ENCODE data around the gene UCHL3. TPM values are rescaled to one million over a fixed set of nuclear protein-coding genes. Genes with fewer than 3 reads are reported as not detected.

UCHL3 gene
- total and polyA plus RNA-seq, 9 donors = 8.6 to 39.5 (median 13.0) TPM

DNA sequence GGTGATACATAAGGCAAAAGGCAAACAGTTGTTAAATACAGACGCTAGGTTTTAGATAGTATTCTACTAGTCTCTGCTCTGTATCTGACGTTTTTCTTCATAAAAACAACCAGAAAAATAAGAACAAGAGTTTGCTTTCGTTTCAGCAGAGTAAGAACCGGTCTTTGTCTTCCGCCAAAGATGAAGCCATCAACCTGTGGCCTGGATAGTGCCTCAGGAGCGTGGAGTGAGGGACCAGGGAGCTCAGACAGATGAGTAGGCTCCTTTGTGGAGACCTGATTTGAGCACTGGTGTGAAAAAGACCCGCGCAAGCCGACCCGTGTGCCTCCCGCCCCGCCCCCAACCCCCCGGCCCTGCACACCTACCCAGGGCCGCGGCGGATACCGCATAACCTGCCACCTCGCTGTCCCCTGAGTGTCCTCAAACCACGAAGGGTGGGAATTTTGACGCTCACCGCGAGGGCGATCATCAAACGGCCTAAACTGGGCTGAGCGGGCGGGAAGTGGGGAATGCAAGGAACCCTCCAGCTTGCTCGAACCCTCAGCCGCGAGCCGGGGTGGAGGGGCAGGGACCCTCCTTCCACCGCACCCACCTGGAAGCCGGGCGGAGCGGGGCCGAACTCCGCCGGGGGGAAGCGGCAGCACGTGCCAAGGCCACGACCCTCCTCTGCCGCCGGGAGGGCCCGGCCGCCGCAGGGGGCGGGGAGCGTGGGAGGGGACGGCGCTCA is 85.7 kb downstream of the UCHL3 start:
- intact Hi-C loops (cut with DNase I) = no loop called here
- Histone ChIP-seq H3K36me3 (no peaks in the 10 kb centered on the region), H3K9me3 (no peaks in the 10 kb centered on the region), H3K27ac (peak overlapping the region; percentile 55 to 90), H3K4me3 (peak overlapping the region; percentile 51), H3K27me3 (no peaks in the 10 kb centered on the region), H3K4me1 (ENCODE audit: insufficient read depth) (no peaks in the 10 kb centered on the region)
- peak in 4 of 5 donors; percentile 24 to 51 (median 38) for DNase-seq
- WGBS, 3 donors = 6 to 22% (median 9%) methylated on average over 32 to 49 of the region's 49 CpGs
- TF ChIP-seq, protein P1, sequence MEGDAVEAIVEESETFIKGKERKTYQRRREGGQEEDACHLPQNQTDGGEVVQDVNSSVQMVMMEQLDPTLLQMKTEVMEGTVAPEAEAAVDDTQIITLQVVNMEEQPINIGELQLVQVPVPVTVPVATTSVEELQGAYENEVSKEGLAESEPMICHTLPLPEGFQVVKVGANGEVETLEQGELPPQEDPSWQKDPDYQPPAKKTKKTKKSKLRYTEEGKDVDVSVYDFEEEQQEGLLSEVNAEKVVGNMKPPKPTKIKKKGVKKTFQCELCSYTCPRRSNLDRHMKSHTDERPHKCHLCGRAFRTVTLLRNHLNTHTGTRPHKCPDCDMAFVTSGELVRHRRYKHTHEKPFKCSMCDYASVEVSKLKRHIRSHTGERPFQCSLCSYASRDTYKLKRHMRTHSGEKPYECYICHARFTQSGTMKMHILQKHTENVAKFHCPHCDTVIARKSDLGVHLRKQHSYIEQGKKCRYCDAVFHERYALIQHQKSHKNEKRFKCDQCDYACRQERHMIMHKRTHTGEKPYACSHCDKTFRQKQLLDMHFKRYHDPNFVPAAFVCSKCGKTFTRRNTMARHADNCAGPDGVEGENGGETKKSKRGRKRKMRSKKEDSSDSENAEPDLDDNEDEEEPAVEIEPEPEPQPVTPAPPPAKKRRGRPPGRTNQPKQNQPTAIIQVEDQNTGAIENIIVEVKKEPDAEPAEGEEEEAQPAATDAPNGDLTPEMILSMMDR (IDR thresholded peaks at IDR 0.05) = peak in 1 of 3 donors; percentile 23
- no peak for TF ChIP-seq EP300 (IDR thresholded peaks at IDR 0.05)

DNA sequence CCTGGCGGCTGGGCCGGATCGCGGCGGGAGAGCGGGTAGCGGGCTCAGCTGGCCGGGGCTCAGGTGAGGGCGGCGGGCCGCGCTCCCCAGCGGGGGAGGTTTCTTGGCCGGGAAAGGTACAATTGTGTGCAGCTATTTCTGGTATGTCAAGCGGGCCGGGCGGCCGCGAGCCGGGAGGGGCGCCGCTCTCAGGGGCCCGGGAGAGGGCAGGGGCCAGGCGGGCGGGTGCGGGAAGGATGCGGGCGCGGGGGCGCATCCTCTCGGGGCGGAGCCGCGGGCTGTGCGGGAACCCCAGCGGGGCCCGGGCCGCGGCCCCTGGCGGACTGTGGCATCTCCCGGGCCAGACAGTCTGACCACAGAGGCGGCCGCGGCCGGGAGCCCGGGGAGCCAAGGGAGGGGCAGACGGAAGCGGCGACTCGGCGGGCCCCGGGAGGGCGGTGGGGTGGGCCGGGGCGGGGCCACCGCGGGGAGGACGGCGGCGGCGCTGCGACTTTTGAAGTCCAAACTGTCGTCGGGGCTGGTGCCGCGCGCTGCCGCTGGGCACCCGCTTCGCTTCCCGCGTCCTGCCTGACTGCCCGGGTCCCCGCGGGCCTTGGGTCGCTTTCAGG is 86.3 kb downstream of the UCHL3 start, which contains the start of gene LMO7:
LMO7 (plus strand) TSS at position 503 of the 608 bp plus-strand sequence. CDS start 328 bp downstream, outside the sequence.
- no peaks in the 10 kb centered on the region for H3K4me1 ChIP-seq (ENCODE audit: insufficient read depth)
- peak within 1 kb of the TSS; percentile 55 to 90 for H3K27ac ChIP-seq
- H3K9me3 ChIP-seq = no peaks in the 10 kb centered on the region
- TF ChIP-seq EP300 (IDR thresholded peaks at IDR 0.05) (no peak), POLR2A (IDR thresholded peaks at IDR 0.05) (no peak)
- TF ChIP-seq, protein P1 (IDR thresholded peaks at IDR 0.05) = no peak
- H3K27me3 ChIP-seq = no peaks in the 10 kb centered on the region
- WGBS, 3 donors = 0 to 1% (median 1%) methylated on average over 14 to 76 of the region's 76 CpGs
- peak within 1 kb of the TSS; percentile 51 for H3K4me3 ChIP-seq
- intact Hi-C loops (cut with DNase I) = no loop called here
- DNase-seq = peak; percentile 55 to 69 (median 58)
- no peaks in the 10 kb centered on the region for H3K36me3 ChIP-seq

DNA sequence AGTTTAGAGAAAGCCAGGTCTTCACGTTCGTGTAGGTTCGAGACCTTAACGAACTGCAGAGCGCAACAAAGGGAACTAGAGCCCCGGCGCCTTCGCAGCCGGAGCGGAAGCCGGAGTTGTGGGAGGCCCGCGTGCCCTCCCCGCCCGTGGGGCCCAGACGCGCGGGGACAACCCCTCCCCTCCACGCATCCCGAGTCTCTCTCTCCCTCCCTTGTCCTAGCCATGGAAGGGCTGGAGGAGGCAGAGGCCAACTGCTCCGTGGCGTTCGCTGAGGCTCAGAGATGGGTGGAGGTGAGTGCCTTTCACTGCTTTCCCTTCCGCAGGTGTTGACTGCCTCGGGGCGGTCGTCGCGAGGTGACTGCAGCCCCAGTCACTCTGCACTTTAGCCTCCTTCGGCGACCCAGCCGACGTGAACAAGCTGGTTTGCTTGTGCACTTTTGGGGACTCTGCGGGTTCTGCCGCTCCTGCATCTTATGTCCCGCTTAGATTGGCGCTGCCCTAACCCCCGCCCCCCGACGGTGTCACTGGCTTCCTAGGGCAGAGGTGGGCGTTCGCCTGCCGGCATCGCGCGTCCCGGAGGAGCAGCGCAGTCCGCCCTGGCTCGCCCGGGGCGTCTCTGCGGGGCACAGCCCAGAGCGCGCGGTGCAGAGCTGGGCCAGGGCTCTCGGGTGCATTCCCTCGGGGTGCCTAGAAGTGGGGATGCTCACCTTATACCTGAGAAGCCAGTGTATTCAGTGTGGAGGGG is 87.0 kb downstream of the UCHL3 start:
- Histone ChIP-seq H3K27ac (peak overlapping the region in 1 of 2 donors; percentile 90), H3K4me1 (ENCODE audit: insufficient read depth) (no peaks in the 10 kb centered on the region), H3K9me3 (no peaks in the 10 kb centered on the region), H3K27me3 (no peaks in the 10 kb centered on the region), H3K4me3 (peak overlapping the region; percentile 51), H3K36me3 (no peaks in the 10 kb centered on the region)
- intact Hi-C loops (cut with DNase I) = no loop called here
- DNase-seq = peak; percentile 19 to 52 (median 31)
- TF ChIP-seq EP300 (IDR thresholded peaks at IDR 0.05) = no peak
- TF ChIP-seq, protein P1 (IDR thresholded peaks at IDR 0.05) = no peak
- no peak for TF ChIP-seq POLR2A (IDR thresholded peaks at IDR 0.05)
- 0 to 3% (median 1%) methylated on average over 24 to 58 of the region's 58 CpGs for WGBS, 3 donors

DNA sequence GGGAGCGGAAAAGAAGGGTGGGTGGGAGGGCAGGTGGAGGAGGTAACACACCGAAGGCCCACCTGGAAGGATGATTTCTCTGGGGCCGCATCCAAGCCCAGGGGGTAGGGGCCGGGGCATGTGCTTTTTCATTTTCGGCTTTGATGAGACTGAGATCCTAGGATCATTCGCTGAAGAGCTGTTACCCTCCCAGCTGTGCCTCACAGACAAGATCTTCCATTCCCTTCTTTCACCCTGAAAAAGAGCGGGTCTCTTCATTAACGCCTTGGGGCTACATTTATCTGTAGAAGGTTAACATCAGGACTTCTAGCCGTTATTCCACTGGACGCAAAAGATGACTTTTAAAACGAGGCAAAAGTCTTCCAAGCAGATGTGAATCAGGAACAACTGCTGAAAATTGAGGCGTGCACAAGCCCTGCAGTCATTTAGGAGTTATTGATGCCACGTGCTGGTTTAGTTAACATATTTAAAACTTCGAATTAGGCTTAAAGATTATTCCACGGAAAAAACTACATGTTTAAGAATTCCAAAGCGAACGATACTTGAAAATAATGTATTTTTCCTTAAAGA is 87.7 kb downstream of the UCHL3 start:
- Histone ChIP-seq H3K27me3 (no peaks in the 10 kb centered on the region), H3K36me3 (no peaks in the 10 kb centered on the region), H3K4me3 (peak overlapping the region; percentile 51), H3K9me3 (no peaks in the 10 kb centered on the region), H3K27ac (no peak overlapping the region), H3K4me1 (ENCODE audit: insufficient read depth) (no peaks in the 10 kb centered on the region)
- intact Hi-C loops (cut with DNase I) = no loop called here
- TF ChIP-seq, protein P1 (IDR thresholded peaks at IDR 0.05) = no peak
- no peak for TF ChIP-seq EP300 (IDR thresholded peaks at IDR 0.05)
- TF ChIP-seq POLR2A (IDR thresholded peaks at IDR 0.05) = no peak
- 11 to 19% (median 13%) methylated on average over 16 to 17 of the region's 17 CpGs for WGBS, 3 donors
- no peak for DNase-seq
